ENCODE results near the gene SLC35F5.
"Not testable (repeated sequence)": the region's sequence is repeated elsewhere in the genome, so short reads cannot be mapped to it uniquely, and the experiment has no call there.

Gene SLC35F5

GRCh38 chr2:113755035-113755834 lies 1.2 kb downstream of the SLC35F5 start:
- no peak for DNase-seq

DNA sequence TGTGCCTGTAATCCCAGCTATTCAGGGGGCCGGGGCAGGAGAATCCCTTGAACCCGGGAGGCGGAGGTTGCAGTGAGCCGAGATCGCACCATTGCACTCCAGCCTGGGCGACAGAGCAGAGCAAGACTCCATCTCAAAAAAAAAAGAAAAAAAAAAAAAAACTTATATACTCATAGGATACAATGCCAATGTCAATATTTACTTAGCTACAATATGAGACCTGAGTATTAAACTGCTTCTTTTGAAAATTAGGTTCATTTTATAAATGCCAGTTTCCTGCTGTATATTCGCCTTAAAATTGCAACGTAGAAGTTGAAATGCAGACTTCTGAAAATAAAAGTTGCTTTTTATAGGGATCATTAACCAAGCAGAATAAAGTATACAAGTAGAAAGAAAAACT lies 2.3 kb downstream of the SLC35F5 start:
- DNase-seq = no peak

GRCh38 chr2:113750385-113750784 lies 6.1 kb downstream of the SLC35F5 start:
- DNase-seq = no peak

- no peak for DNase-seq
Measured at GRCh38 chr2:113741091-113741490, 15.4 kb downstream of the SLC35F5 start.

DNA sequence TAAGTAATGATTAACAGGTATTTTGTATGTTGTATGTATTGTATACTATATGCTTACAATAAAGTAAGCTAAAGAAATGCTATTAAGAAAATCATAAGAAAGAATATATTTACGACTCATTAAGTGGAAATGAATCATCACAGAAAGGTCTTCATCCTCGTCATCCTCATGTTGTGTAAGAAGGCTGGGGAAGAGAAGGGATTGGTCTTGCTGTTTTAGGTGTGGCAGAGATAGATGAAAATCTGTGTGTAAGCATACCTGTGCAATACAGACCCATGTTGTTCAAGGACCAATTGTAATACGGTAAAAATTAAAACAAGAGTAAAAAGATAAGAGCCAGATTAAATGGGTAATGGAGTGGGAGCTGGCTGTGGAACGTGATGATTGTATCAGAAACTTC lies 16.6 kb downstream of the SLC35F5 start:
- DNase-seq = no peak

- DNase-seq = no peak
Measured at GRCh38 chr2:113734185-113734584, 22.3 kb downstream of the SLC35F5 start.

DNA sequence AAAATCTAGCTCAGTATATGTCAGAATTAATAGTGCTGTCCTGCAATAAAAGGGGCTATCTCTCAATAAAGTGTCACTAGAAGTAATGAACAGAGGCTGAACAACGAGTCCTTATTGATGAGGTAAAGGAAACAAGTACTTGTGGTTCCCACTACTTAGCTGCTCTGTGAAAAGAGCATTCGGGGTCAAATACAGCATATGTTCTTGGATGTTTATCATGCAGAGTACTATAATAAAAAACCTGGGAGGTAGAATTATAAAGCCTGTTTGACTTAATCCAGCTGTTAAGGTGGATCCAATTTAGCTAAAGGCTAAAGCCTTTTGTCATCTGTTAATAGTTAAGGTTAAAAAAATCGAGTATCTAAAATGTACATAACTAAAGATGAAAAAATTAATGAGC lies 32.4 kb downstream of the SLC35F5 start:
- DNase-seq = no peak

DNA sequence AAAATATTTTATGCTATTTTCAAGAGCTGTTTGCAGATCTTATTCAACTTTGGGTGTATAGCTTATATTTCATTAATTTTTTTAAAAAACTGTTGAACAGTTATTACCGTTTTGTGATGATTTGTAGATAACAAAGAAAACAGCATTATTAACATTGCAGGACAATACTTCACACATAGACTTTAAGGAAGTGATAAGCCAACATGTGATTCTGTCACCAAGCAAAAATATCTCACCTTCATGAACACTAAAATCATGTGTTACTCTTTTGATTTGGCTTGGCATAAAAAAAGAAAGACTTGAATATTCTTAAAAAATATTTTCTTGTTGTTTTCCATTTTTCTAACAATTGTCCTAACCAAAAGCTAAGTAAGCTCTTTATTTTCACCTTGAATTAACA lies 33.0 kb downstream of the SLC35F5 start:
- no peak for DNase-seq

DNA sequence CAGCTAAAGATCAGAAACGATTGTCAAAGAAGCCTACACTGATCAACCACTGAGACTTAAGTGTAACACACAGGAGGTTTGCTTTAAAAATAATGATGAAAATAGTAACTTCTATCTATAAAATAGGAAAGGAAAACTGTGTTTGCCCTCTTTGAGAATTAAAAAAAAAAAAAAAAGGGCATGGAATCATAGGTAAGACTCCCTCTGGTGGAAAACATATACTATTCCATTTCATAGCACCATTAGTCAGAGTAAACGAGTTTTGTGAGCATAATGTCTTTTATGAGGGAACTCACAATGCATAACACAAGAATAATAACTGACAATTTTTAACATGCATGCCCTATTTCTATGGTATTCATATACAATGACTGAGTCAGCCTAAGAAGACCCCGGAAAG lies 36.3 kb downstream of the SLC35F5 start:
- no peak for DNase-seq

DNA sequence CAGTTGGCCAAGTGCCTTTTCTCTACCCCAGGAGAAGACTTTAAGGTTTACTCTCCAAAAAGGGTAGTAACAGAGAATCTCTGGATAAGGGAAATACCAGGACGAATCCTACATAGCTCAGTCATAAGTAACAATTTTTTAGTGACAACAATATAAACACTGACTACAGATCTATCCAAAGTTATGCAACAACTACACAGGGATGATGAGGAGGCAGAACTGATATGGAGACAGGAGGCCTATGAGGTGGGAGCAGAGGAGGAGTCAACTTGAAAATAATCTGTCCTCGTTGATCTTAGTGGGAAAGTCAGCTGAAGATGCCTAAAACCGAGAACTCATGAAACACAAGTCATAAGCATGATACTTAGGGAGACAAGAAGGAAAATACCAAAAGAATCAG lies 40.2 kb downstream of the SLC35F5 start:
- DNase-seq = no peak

DNA sequence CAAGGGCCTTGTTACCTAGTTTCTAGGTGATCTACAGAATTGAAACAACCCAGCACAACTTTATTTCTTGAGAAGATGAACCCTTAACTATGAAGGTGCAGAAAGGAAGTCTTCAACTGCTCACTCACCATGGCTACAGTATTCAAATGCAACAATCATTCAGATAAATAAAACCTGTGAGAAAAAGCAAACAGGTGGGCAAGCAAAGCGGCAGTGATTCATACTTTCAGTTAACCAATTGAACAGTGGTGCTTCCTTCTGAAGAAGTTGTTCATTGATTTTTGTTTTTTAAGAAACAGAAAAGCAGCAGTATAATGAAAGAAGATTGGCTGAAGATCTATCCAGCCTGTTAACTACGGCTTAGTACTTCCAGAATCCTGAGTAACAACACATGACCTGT lies 43.5 kb downstream of the SLC35F5 start:
- no peak for DNase-seq

- DNase-seq = no peak
Measured at GRCh38 chr2:113711851-113712250, 44.6 kb downstream of the SLC35F5 start.

DNA sequence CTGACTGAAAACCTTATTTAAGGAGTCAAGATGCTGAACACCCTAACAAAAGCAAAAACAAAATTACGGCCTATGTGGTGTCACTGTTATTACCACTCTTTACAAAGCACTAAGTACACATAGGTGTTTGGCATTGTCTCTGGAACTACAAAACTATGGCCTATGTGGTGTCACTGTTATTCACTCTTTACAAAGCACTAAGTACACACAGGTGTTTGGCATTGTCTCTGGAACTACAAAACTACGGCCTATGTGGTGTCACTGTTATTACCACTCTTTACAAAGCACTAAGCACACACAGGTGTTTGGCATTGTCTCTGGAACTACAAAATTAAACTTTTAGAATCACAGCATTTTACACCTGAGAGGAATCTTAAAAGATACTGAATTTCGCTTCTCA lies 47.4 kb downstream of the SLC35F5 start:
- DNase-seq = no peak

- DNase-seq = no peak
Measured at GRCh38 chr2:113707106-113707505, 49.3 kb downstream of the SLC35F5 start.

GRCh38 chr2:113705982-113706523 lies 50.4 kb downstream of the SLC35F5 start:
- DNase-seq = no peak

DNA sequence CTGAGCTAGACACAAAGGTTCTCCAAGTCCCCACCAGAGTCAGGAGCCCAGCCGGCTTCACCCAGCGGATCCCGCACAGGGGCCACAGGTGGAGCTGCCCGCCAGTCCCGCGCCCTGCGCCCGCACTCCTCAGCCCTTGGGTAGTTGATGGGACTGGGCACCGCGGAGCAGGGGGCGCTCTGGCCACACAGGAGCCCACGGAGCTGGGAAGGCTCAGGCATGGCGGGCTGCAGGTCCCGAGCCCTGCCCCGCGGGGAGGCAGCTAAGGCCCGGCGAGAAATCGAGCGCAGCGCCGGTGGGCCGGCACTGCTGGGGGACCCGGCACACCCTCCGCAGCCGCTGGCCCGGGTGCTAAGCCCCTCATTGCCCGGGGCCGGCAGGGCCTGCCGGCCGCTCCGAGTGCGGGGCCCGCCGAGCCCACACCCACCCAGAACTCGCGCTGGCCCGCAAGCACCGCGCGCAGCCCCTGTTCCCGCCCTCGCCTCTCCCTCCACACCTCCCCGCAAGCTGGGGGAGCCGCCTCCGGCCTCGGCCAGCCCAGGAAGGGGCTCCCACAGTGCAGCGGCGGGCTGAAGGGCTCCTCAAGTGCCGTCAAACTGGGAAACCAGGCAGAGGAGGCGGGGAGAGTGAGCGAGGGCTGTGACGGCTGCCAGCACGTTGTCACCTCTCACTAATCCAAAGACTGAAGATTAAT lies 52.0 kb downstream of the SLC35F5 start:
- DNase-seq = not testable (repeated sequence)

DNA sequence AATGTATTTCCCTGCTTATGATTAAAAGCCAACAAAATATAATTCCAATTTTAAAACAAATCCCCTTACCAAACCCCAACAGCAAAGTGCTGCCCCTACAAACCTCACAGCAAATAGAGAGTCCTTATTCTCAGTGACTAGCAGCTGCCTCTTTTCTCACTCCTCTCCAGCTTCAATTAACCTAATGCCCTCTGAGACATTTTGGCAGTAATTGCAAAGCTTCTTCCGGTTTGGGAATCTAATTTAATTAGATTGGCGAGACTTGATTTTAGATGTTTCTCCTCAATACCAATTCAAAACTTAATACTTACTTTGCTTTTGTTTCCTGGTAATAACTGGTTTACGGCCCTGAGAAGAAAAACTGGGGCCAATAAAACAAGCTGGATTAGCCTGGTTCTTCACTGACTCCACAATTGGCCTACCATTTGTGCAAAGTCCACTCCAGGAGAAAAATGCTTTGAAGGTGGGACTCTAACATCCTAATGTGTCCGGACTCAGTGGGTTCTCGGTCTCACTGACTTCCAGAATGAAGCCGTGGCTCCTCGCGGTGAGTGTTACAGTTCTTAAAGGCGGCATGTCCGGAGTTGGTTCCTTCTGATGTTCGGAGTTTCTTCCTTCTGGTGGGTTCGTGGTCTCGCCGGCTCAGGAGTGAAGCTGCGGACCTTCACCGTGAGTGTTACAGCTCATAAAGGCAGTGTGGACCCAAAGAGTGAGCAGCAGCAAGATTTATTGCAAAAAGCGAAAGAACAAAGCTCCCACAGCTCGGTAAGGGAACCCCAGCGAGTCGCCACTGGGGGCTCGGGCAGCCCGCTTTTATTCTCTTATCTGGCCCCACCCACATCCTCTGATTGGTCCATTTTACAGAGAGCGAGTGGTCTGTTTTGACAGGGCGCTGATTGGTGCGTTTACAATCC lies 52.8 kb downstream of the SLC35F5 start:
- no peak for DNase-seq

GRCh38 chr2:113700186-113700841 lies 56.1 kb downstream of the SLC35F5 start:
- no peak for DNase-seq

DNA sequence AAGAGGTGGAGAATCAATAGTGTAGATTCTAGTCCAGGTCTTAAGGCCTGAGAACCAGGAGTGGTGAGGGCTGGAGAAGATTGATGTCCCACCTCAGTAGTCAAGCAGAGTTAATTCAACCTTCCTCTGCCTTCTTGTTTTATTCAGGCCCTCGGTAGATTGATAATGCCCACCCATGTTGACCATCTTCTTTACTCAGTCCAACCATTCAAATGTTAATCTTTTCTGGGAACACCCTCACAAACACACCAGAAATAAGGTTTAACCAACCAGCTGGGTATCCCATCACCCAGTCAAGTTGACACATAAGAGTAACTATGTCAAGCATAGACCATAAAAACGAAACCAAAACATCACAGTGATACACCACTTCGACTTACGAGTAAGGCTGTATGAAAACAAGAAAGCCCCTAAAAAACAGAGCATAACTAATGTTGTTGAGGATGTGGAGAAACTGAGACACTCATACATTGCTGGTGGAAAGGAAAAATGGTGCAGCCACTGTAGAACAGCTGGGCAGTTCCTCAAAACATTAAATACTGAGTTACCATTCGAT lies 57.5 kb downstream of the SLC35F5 start:
- DNase-seq = no peak

GRCh38 chr2:113698251-113698650 lies 58.2 kb downstream of the SLC35F5 start:
- not testable (repeated sequence) for DNase-seq

DNA sequence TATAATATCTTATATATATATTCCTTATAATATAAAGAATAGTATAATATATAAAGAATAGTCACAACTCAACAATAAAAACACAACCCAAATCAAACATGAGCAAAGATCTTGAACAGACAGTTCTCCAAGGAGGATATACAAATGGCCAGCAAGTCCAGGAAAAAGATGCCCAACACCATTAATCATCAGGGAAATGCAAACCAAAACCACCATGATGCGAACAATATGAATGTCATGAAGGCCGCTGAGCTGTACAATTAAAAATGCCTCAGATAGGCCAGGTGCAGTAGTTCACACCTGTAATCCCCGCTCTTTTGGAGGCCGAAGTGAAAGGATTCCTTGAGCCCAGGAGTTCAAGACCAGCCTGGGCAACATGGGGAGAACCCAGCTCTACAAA lies 58.9 kb downstream of the SLC35F5 start:
- DNase-seq = no peak

GRCh38 chr2:113694438-113694837 lies 62.0 kb downstream of the SLC35F5 start:
- no peak for DNase-seq

All from NK-92 treated with Interleukin-12 subunit alpha and Interleukin-12 subunit beta, amount 100 ng/mL, for 24 hours (cell line).